ENCODE data around the gene SLC1A1.
"Not testable (repeated sequence)": the region's sequence is repeated elsewhere in the genome, so short reads cannot be mapped to it uniquely, and the experiment has no call there.

The SLC1A1 gene

GRCh38 chr9:4506490-4506889 lies 16.2 kb downstream of the SLC1A1 start:
- no peak for DNase-seq (ENCODE audit: low read depth)

GRCh38 chr9:4507306-4508130 lies 17.2 kb downstream of the SLC1A1 start:
- no peak for DNase-seq (ENCODE audit: low read depth)

GRCh38 chr9:4508246-4508906 lies 18.1 kb downstream of the SLC1A1 start:
- no peak for DNase-seq (ENCODE audit: low read depth)

- DNase-seq (ENCODE audit: low read depth), result no peak
Measured at GRCh38 chr9:4508907-4509589, 18.8 kb downstream of the SLC1A1 start.

- DNase-seq (ENCODE audit: low read depth), result no peak
Measured at GRCh38 chr9:4509590-4509984, 19.3 kb downstream of the SLC1A1 start.

- DNase-seq (ENCODE audit: low read depth), result no peak
Measured at GRCh38 chr9:4510546-4511322, 20.5 kb downstream of the SLC1A1 start.

GRCh38 chr9:4514252-4515128 lies 24.2 kb downstream of the SLC1A1 start:
- no peak for DNase-seq (ENCODE audit: low read depth)

- DNase-seq (ENCODE audit: low read depth), result no peak
Measured at GRCh38 chr9:4515958-4516375, 25.7 kb downstream of the SLC1A1 start.

GRCh38 chr9:4517274-4517673 lies 27.0 kb downstream of the SLC1A1 start:
- DNase-seq (ENCODE audit: low read depth), result no peak

- no peak for DNase-seq (ENCODE audit: low read depth)
Measured at GRCh38 chr9:4519604-4520003, 29.3 kb downstream of the SLC1A1 start.

GRCh38 chr9:4520055-4520454 lies 29.8 kb downstream of the SLC1A1 start:
- no peak for DNase-seq (ENCODE audit: low read depth)

- DNase-seq (ENCODE audit: low read depth), result no peak
Measured at GRCh38 chr9:4530375-4530774, 40.1 kb downstream of the SLC1A1 start.

- not testable (repeated sequence) for DNase-seq (ENCODE audit: low read depth)
Measured at GRCh38 chr9:4530831-4531230, 40.6 kb downstream of the SLC1A1 start.

- DNase-seq (ENCODE audit: low read depth), result not testable (repeated sequence)
Measured at GRCh38 chr9:4531355-4531754, 41.1 kb downstream of the SLC1A1 start.

GRCh38 chr9:4533881-4534280 lies 43.6 kb downstream of the SLC1A1 start:
- DNase-seq (ENCODE audit: low read depth), result not testable (repeated sequence)

- DNase-seq (ENCODE audit: low read depth), result not testable (repeated sequence)
Measured at GRCh38 chr9:4536196-4536595, 45.9 kb downstream of the SLC1A1 start.

GRCh38 chr9:4537581-4537980 lies 47.3 kb downstream of the SLC1A1 start:
- no peak for DNase-seq (ENCODE audit: low read depth)

- no peak for DNase-seq (ENCODE audit: low read depth)
Measured at GRCh38 chr9:4538107-4538506, 47.8 kb downstream of the SLC1A1 start.

- no peak for DNase-seq (ENCODE audit: low read depth)
Measured at GRCh38 chr9:4538621-4539020, 48.4 kb downstream of the SLC1A1 start.

GRCh38 chr9:4540425-4540824 lies 50.2 kb downstream of the SLC1A1 start:
- DNase-seq (ENCODE audit: low read depth), result no peak

GRCh38 chr9:4541281-4541680 lies 51.0 kb downstream of the SLC1A1 start:
- DNase-seq (ENCODE audit: low read depth), result no peak
